GM21619 (cell line): ENCODE data around the gene DMRTA1.
A peak's percentile ranks its signal among the peaks of the same experiment; 100 is the strongest.
"Not testable (repeated sequence)": the region's sequence is repeated elsewhere in the genome, so short reads cannot be mapped to it uniquely, and the experiment has no call there.

ENCODE experiments used
- ATAC-seq: cut with Tn5 transposase; IDR thresholded peaks from one replicate; pipeline ENCODE4 v1.9.1; 2021; ENCODE audit not compliant: unreplicated experiment

The DMRTA1 gene, protein sequence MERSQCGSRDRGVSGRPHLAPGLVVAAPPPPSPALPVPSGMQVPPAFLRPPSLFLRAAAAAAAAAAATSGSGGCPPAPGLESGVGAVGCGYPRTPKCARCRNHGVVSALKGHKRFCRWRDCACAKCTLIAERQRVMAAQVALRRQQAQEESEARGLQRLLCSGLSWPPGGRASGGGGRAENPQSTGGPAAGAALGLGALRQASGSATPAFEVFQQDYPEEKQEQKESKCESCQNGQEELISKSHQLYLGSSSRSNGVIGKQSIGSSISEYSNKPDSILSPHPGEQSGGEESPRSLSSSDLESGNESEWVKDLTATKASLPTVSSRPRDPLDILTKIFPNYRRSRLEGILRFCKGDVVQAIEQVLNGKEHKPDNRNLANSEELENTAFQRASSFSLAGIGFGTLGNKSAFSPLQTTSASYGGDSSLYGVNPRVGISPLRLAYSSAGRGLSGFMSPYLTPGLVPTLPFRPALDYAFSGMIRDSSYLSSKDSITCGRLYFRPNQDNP

DNA sequence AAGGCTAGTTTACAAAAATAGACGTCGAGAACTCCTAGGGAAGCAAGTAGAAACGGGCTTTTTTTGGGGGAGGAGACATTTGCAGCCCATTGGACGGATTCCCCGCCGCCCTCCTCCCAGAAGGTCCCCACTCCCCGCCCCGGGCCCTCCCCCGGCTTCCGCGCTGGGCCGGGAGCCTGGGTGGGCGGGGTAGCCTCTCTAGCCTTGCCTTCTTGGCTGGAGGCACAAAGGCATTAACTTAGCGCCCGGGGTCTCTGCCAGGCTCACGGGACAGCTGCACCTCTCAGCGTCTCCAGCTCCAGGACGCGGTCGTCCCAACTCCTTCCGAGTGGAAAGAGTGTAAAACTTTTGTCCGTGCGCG, at the start of gene DMRTA1:
TSS of gene DMRTA1 (plus strand) at position 236 of the 361 bp plus-strand sequence. CDS start 242 bp downstream, outside the sequence.
- ATAC-seq: no peak

DNA sequence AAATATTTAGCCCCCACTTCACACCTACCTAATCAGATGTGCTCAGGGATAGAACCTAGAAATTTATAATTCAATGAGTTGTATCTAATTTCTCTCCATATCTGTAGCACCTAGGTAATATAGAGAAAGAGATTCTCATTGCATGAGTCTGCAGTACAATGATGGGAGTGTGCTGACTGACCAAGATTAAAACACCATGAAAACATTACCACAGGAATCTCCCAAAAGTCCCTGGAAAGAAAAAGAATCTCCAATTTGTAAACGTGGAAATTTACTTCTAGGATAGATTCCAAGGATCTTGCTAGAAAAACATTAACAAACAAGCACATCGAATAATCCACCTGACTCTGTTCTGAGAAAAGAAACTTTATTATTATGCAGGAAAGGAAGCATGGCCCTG, 45.0 kb upstream of the DMRTA1 start:
- ATAC-seq: no peak

DNA sequence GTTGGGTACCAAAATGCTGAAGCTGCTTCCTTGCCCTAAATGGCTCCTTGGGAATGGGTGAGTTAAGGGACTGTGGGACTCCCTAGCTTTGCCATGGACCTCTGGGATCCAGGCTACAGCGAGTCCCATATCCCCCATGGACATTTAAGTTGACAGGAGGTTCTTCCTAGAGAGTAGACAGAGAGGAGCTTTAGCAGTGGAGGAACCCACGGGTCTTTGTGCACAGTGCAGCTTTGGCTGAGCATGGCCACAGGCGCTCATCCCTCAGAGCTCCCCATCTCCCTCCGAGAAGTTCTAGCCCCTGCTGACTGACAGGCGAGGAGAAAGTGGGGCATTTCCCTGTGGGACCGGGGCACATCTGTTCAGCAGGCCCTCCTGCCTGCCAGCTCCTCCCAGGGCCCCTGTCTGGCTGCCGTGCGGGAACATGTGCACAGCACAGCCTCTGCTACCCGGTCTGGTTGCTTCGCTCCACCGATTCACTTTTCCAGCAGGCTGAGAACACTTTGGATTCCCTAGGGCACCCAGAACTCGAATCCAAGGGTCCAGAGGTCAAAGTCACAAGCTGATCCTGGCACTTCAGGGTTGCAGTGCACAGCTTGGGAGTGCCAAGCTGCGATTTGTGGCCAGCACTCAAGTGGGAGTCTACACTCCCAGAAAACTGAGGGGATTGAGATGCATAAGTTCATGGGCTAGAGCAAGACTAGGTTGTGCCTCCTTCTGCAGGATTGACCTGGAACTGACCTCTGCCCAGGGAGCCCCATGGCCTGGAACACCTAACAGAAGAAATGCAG, 40.6 kb upstream of the DMRTA1 start:
- no peak for ATAC-seq

DNA sequence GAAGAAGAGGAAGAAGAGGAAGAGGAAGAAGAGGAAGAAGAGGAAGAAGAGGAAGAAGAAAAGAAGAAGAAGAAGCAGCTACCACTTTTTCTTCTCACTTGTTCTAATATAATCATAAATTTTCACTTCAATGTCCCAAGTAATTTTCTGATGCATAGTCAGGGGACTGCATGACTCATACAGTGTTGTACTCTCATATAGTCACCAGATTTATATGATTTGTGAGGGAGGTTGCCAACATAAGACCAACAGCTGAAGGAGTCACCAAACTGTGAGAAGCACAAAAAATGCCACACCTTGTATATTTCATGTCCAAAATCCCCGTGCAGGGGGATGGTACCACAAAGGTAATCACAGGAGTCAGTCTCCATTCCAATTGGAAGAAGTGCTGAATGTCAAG, 32.7 kb upstream of the DMRTA1 start:
- ATAC-seq: no peak

DNA sequence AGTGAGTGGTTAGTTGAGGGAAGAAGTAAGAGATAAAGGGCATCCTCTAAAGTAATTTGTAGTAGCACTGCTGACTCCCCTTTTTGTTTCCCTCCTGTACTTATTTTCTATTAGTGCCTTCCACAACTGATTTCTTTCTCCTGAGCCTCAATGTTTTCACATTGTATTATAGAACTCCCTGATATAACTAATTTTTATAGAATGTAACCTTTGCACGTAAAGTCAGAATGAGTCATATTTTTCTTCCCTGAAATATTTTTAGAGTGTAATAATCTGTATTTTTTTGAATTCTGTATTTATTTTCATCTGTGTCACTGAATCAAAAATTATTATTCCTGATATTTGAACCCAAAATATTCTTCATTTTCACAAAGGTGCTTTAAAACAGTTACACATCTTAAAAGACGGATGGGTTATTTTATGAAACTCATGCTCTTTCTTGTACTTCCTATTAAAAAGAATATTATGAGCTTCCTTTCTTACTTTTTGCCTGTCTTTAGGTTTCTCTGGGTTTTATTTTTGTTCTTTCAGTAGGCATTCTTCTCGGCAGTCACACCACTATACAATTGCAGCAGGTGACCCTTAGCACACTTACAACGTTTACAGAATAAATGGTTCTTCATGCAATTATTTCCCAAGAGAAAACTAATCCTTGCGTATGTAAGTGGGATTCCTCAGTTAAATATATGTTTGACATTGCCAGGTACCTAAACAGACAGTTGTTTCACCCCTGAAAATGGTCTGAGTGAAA, 30.5 kb upstream of the DMRTA1 start:
- no peak for ATAC-seq

DNA sequence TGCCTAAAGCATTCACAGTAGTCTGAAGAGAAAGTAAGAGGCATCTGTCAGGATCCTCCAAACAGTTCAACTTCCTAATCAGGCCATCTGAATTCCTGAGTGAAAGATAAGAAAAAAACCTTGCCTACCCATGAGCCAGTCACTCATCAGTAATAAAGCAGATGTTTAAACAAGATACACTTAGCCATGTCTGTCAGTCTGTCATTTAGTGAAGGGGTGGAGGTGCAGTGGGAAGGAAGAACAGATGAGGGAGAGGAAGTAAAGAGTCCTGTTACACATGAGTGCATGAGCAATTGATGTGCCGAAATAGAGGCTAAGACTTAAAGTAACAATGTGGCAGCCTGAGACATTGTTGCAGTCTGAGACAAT, 29.9 kb upstream of the DMRTA1 start:
- ATAC-seq: no peak

DNA sequence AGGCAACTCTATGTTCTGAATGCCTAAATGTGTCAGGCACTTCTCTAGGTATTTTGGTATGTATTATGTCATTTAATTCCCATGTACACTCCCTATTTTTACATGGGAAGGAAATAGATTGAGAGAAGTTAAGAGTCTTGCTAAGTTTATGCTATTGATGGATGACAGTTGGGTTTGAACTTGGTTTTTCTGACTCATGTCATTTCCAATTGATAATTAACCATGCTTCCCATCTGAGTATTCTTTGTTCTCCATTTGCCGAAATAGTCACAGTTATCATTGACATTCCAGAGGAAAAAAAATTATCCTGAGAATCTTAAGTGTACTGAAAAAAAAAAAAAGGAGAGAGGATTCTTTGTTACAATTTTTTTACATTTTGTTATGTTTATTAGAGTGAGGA, 23.1 kb upstream of the DMRTA1 start:
- ATAC-seq: no peak

DNA sequence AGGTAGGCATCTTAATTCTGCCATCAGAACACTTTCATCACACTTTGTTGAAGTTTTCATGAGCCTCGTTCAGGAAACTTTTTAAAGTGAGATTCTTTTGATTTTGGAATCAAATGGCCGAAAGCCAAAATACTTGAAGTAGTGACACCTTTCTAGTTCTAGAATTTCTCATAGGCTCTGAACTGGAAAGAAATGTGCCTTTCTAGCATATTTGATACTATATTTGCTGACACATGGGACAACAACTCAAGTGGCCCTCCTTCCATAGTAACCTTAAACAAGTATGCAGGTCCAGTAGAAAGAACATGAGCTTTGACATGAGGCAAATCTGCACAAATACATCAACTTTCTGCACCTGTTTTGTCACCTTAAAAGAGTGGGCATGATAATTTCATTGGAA, 22.0 kb upstream of the DMRTA1 start:
- no peak for ATAC-seq

DNA sequence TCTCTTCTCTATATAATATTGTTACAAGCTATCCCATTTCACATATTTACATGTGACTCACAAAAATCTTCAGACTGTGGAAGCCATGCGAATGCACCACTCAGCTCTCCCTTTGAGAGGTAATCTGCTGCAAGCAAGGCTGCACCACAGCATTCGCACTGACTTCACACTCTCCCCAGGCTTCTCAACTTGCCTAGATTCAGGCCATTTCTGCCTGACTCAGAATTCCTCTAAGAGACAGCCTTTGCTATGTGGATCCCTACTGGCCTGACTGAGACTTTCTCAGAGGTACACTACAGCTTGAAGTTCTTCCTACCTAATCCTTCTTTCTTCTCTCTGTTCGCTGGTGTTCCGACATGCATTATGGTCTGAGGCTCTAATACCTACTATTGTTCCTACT, 21.1 kb upstream of the DMRTA1 start:
- no peak for ATAC-seq

DNA sequence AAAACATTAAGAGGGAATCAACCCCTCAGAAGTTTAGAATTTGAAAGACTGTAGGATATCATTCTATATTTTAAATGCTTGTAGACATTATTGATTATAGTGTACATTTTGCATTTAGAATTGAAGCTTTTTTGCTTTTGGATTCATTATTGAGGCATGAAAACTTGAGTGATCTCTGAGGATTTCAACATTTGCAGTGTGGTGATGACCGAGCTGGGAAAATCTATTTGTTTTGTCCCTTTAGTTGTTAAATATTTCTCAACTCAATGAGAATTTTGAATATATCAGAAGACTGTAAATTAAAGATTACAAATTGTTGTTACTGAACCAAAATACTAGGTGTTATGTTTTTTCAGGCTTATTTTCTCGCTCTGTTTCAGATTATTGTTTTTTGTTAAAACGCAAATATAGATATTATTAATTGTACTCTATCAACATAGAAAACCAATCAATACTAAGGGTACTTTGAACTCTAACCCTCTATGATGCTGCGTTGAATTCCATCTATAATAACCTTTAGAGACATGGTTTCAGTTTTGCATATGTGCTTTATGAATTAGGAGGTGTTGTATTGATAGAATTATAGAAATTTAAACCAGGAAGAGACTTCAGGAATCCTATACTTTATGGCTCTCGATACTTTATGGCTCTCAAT, 19.3 kb upstream of the DMRTA1 start:
- ATAC-seq: no peak

DNA sequence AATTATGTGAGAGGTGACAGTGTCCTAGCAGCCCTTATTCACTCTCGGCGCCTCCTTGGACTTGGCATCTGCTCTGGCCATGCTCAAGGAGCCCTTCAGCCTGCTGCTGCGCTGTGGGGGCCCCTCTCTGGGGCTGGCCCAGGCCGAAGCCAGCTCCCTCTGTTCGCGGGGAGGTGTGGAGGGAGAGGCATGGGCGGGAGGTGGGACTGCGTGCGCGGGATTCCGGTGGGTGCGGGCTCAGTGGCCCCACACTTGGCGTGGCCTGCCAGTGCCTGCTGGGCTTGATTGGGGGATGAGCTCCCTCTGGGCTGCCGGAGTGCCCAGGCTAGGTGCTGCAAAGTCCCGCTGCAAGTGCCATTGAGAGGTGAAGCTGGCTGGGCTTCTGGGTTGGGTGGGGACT, 12.9 kb upstream of the DMRTA1 start:
- no peak for ATAC-seq

DNA sequence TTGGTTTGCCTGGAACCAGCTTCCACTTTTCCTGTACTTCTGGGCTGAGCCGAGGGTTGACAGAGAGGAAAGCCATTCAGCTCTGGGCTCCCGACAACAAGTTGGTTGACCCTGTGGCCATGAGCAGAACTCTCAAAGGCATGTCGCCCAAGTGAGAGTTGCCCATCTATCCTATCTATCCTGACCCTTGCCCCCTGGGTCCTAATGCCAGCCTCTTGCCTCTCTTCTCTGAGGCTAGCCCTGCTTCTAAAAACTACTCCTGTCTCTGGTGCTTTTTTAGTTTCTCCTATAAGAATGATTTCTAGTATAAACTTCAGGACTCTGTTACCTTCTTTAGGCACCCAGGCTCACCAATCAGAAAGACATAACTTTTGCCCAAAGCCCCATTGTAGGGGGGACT, 11.4 kb upstream of the DMRTA1 start:
- ATAC-seq: not testable (repeated sequence)

DNA sequence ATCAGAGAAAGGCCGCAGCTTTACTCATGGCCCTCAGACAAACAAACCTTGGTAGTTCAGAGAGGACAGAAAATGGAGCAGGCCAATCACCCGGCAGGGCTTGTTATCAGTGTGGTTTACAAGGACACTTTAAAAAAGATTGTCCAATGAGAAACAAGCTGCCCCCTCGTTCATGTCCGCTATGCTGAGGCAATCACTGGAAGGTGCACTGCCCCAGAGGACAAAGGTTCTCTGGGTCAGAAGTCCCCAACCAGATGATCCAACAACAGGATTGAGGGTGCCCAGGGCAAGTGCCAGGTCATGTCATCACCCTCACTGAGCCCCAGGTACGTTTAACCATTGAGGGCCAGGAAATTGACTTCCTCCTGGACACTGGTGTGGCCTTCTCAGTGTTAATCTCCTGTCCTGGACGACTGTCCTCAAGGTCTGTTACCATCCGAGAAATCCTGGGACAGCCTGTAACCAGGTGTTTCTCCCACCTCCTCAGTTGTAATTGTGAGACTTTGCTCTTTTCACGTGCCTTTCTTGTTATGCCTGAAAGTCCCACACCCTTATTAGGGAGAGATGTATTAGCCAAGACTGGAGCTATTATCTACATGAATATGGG, 9.1 kb upstream of the DMRTA1 start:
- not testable (repeated sequence) for ATAC-seq

DNA sequence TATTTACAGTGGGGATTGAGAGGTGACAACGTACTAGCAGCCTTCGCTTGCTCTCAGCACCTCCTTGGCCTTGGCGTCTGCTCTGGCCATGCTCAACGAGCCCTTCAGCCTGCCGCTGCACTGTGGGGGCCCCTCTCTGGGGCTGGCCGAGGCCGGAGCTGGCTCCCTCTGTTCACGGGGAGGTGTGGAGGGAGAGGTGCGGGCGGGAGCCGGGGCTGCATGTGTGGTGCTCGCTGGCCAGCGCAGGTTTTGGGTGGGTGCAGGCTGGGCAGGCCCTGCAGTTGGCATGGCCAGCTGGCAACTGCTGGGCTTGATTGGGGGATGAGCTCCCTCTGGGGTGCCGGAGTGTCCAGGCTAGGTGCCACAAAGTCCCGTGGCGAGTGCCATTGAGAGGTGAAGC, 5.8 kb upstream of the DMRTA1 start:
- ATAC-seq: no peak

DNA sequence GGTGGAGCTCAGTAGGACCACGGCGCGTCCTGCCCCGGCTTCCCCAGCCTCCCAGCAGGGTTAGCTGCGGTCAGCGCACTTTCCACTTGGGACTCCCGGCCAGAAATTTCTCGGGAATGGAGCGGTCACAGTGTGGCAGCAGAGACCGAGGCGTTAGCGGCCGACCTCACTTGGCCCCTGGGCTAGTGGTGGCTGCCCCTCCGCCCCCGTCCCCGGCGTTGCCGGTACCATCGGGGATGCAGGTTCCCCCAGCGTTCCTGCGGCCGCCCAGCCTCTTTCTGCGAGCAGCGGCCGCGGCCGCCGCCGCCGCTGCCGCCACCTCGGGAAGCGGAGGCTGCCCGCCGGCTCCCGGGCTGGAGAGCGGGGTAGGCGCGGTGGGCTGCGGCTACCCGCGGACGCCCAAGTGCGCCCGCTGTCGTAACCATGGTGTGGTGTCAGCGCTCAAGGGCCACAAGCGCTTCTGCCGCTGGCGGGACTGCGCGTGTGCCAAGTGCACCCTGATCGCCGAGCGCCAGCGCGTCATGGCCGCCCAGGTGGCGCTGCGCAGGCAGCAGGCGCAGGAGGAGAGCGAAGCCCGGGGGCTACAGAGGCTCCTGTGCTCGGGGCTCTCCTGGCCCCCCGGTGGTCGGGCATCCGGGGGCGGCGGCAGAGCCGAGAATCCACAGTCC, 460 bp downstream of the DMRTA1 start:
- peak; percentile 56 for ATAC-seq

DNA sequence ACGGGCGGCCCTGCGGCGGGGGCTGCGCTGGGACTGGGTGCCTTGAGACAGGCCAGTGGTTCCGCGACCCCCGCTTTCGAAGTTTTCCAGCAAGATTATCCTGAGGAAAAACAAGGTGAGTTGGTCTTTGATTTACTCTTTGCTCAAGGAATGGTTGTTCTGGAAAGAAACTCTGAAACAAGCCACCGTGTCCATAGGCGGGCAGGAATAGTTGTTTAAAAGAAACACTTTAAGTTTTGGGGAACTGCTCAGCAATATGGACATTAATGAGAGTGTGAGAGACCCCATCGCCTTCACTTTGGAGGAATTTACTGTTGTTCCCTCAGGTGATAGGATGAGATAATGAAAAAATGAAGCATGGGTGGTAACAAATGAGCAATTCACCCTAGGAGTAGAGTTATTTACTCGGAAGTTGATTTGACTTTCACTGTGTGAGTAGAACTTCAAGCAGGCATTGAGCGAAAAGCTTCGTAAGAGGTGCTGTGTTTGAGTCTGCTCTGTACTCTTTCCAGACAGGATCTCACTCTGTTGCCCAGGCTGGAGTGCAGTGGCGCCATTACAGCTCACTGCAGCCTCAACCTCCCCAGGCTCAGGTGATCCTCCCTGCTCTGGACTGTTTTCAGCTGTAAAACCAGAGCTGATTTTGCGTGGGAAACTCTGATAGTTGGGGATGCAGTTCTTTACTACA, 1.1 kb downstream of the DMRTA1 start:
- no peak for ATAC-seq

DNA sequence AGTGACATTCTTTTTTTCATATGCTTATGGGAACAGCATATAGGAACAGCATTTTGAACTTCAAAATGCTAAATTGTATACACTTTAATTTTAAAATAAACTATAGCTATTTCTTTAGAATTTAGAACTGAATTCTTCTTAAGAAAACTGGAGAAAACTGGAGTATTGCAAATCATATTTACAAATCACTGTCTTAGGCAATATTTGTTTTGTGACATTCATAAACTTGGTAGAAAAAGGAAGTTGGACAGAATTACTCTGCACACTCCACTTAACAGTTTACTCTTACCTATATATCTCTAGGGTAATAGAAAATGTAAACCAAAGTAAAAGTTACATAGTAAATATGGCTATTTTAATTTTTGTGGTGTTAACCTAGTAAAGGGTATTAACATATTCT, 3.1 kb downstream of the DMRTA1 start:
- ATAC-seq: no peak

DNA sequence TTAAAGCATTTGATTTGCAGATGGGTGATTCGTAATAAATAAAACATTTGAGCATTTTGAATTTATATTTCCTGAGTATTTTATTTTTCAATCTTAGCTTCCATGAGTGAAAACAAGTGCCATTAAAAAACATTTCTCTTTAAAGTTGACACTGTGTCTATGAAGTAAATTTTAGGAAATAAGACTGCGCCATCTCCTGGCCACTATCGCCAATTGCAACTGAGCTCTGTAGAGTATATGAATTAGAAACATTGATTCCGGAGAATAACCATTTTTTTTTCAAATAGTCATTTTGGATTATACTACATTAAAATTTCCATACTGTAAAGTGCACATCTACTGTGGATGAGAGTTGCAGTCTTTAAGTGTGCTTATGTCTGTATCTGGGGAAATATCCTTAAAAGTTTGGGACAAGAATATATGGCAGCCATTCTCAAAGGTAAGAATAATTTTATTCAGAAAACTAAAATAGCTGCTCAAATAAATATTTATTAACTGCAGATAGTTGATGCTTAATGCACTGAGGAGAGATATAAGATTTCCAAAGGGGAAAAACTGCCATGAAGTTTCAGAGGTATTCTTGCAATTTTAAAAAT, 5.9 kb downstream of the DMRTA1 start:
- ATAC-seq: peak; percentile 59

DNA sequence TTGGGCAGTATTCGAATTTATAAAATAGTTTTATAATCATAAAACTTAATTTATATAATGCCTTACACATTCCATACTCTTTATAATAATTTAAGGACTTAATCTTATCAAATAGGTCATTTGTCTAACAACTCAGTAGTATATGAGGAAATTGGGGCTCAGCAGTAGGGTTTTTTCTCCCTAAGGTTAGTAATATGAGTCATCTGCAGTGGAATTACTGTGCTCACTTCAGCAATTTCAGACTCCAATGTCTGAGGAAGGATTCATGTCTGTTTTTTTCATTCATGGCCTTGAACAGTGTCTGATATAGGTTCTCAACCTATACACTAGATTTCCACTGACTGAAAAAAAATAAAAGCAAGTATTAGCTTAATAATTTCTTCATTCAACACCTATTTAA, 7.4 kb downstream of the DMRTA1 start:
- ATAC-seq: no peak
